ENCODE measurements around the gene RBMXL2.

Gene RBMXL2

DNA sequence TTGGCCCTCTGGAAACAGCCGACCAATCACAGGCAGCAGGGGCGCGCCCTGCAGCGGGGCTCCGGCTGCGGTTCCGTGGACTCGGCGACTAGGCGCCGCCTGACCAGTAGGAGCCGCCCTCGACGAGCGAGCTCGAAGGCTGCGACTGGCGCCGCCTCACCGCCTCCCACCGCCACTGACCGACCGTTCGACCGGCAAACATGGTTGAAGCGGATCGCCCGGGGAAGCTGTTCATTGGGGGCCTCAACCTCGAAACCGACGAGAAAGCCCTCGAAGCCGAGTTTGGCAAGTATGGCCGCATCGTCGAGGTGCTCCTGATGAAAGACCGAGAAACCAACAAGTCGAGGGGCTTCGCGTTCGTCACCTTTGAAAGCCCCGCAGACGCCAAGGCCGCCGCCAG is at the start of gene RBMXL2:
RBMXL2 (plus strand) TSS at position 78 of the 400 bp plus-strand sequence; CDS start at position 201, 123 bp downstream.
- DNase-seq, result no peak

DNA sequence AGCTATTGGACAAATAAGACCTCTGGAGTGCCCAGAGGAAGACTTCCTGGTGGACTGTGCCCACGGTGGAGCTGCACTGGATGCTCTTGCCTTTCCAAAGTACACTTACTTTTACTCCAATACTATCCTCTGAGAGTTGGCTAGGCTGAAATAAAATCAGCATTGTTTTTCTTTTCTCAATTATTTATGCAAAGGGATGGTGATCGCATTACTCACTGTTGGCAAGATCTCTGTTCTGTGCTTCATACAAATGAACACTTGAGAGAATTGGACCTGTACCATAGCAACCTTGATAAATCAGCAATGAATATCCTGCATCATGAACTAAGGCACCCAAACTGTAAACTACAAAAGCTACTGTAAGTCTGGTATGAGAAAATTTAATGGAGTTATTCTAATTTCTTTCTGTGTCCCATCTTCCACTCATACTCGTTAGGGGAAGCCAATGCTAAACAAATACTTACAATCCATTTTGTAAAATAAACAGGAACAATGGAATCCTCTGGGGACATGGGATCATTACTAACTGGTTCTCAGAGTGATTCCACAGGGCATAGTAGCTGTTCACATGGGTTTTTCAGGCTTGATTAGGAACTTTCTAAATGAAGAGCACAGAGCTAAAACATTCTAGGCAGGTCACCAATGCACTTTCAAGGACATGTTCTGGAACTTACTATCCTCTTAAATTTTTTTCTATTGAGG is 42.2 kb upstream of the RBMXL2 start:
- no peak for DNase-seq

DNA sequence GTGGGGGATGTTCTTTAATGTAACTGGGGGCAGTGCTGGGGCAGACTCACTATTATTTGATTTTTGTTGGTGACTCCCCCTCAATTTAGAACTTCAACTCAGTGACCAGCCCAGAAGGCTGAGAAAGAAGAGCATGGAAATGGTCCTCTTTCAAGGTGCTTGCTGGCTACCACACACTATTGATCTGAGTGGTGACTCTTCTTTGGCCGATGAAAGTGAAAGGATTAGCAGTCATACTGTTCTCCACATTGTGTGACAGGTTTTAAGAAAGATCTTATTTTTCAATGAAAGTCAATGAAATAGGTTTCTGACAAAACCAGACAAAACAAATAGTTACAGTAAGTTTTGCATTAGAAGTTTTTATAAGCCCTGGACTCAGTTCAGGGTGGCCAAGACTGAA is 38.6 kb upstream of the RBMXL2 start:
- no peak for DNase-seq

DNA sequence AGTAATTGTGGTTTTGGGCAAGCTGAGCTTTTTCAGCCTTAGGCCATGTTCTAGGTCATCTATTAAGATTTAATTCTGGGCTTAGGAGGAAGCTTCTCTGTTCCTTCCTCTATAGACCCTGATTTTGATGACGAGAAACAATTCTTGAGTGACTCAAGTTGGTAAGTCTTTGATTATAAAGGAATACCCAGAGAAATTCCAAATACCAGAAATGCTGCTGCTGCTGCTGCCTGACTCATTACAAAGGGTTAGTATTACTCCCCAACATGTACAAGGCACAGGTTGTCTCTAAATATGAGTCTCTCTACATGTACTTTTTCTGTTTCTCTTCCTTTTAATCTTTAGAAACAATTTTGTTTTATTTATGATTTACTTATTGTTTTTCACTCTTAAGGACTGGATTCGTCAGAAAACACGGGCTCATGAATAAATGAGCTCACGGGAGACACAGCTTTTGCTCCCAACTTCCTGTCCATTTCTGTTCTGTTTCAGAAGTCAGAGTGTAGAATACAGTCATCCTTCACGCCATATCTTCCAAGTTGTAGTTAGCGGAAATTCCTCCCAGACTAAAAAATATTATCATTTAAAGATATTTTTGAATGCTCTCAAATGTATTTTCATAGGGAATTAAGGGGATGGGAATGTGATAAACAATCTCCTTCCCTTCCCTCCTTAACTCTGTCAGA is 31.8 kb upstream of the RBMXL2 start:
- DNase-seq, result no peak

DNA sequence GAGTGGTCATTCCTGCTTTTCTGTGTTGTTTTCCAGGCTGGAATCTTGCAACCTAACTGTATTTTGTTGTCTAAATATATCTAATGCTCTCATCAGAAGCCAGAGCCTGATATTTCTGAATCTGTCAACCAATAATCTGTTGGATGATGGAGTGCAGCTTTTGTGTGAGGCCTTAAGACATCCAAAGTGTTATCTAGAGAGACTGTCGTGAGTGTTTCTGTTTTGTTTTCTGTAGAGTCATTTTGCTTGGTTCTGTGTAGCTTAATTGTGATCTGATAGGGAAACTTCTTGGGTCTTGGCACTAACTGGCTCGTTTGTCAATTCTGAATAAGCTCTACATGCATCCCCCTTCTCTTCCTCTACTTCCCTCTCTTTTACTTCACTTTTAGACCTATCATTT is 31.2 kb upstream of the RBMXL2 start:
- DNase-seq, result no peak

DNA sequence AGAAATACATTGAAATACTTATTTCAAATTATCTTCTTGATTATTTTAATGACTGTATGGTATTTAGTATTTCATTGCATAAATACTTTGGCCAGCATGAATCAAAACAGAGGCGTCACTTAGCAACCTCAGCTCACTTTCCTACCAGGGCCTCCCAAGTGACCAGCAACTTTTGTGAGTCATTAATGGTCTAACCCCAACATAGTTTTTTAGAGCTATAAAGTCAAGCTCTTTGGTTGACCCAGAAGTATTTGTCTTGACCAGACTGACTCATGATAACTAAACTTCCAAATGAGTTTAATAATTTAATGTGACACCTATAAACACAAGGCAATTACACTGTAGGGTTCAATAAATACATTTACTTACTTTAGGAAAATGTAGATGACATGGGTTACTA is 27.9 kb upstream of the RBMXL2 start:
- no peak for DNase-seq

DNA sequence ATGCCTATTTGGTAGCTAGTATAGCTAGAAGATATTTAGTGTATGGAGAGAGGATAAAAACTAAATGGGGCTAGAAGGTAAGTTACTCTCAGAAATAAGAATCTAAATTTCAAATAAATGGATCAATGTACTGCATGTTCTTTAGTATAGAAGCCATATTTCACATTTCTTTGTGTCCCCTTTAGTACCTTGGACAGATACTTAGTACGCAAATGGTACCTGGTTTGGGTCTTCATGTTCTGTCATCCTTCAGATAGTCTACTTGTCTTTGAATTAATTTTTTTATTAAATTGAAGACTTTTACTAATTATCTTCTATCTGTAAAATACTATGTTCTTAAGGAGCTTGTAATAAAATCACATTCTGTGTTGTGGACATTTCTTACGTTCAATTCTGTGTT is 26.3 kb upstream of the RBMXL2 start:
- no peak for DNase-seq

DNA sequence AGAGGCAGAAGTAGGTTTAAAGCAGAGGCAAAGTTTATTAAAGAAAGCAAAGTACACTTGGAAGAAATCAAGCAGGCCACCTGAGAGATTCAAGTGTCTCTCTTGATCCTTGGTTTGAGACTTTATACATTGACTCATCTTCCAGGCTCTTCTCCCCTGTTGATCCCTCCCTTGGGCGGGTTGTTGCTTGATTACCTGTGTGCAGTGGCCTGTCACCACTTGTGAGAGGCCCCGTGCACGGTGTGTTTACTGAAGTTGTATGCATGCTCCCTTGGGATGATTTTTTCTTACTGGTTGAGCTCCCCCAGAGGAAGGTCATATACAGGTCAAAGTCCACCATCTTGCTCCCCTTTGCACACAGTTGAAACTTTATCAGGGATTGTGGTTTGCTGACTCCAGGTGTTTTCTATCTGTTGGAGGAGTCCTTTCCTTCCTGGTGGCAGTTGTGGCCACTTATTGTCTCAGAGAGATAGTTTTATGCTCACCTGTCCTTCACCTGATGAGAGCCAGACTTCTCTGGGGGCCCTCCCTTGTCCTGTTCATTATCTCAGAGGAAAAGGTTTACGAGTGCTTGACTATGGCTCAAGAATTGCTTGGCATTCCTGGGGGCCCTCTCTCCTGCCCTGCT is 16.3 kb upstream of the RBMXL2 start:
- DNase-seq, result no peak

DNA sequence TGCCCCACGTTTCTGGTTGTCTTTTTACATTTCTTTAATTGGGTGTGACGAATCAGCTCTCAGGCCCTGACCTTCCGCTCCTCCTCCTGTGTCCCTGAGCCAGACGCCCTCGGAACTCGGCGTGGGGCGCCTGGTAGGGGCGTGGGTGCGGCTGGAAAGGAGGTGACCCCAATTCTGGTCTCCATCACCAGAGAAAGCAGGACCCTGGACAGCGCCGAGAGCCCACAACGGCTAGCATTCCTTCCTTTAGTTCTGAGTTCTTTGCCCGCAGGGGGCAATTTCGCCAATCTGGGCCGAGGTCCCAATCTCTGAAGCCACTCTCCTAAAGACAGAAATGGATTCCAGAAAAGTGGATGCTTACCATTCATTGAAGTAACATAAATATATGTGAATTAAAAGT is 11.7 kb upstream of the RBMXL2 start:
- DNase-seq, result no peak

DNA sequence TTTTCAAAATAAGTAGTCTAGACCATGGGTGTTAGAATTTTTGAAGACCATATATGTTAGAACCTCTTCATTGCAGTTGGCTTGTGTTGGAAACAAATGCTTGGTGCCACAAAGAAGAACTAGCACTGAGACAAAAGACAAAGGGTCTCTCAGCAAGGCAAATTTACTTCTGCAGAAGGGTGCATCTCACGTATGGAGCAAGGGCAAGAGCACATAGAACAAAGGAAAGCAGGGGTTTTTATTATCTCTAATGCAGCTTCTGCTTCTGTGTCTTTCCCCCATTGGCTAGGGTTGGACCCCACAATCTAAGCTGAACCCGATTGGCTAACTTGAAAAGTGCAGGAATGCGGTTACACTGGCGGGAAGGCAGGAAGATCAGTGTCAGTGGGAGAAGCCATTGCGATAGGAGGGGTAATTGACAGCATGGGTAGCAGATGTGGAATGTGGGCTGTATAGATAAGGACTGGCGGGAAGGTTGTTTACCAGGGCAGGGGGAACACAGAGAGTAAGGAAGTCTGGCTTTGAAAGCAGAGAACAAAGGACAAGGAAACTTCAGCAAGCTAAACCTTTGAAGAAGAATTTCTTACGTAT is 9.2 kb upstream of the RBMXL2 start:
- no peak for DNase-seq

DNA sequence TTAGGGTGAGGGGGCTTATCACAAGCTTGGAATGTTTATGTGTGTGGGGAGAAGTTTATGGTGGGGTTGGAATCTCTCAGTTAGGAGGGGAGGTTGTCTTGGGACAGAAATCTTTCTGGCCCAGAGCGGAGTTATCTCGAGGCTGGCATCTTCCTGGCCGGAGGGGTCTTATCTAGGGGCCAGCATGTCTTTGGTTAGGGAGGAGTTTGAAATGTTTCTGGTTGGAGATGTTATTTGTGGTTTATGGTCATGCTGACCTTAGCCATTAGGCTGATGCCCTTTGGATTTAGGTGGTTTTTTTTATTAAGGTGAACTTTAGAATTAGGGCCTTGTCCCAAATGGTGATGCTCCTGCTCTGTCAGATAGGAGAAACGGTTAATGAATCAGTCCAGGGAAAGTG is 7.9 kb upstream of the RBMXL2 start:
- DNase-seq, result no peak

DNA sequence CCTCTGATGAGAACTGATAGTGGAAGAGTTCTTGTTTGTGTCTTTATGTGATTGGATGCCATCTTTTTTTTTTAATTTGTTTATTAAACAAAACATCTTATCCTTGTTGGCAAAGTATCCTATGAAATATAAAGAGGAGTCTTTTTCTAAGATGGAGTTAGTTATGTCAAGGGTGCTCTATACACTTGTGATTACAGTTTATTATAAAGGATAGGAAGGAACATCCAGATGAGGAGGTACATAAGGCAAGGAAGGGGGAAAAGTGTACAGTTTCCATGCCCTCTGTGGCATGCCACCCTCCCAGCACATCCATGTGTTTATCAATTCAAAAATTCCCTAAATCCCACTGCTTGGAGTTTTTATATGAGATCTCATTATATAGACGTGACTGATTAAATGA is 7.4 kb upstream of the RBMXL2 start:
- no peak for DNase-seq

DNA sequence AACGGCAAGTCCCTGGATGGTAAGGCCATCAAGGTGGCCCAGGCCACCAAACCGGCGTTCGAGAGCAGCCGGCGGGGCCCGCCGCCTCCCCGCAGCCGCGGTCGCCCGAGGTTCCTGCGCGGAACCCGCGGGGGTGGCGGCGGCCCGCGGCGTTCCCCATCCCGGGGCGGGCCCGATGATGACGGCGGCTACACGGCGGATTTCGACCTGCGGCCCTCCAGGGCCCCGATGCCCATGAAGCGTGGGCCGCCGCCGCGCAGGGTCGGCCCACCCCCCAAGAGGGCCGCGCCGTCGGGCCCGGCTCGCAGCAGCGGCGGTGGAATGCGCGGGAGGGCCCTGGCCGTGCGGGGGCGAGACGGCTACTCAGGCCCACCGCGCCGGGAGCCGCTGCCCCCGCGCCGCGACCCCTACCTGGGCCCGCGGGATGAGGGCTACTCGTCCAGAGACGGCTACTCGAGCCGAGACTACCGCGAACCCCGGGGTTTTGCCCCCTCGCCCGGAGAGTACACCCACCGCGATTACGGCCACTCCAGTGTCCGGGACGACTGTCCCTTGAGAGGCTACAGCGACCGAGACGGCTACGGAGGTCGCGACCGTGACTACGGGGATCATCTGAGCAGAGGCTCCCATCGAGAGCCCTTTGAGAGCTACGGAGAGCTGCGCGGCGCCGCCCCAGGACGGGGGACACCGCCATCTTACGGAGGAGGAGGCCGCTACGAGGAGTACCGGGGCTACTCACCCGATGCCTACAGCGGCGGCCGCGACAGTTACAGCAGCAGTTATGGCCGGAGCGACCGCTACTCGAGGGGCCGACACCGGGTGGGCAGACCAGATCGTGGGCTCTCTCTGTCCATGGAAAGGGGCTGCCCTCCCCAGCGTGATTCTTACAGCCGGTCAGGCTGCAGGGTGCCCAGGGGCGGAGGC is 792 bp downstream of the RBMXL2 start:
- DNase-seq, result no peak

DNA sequence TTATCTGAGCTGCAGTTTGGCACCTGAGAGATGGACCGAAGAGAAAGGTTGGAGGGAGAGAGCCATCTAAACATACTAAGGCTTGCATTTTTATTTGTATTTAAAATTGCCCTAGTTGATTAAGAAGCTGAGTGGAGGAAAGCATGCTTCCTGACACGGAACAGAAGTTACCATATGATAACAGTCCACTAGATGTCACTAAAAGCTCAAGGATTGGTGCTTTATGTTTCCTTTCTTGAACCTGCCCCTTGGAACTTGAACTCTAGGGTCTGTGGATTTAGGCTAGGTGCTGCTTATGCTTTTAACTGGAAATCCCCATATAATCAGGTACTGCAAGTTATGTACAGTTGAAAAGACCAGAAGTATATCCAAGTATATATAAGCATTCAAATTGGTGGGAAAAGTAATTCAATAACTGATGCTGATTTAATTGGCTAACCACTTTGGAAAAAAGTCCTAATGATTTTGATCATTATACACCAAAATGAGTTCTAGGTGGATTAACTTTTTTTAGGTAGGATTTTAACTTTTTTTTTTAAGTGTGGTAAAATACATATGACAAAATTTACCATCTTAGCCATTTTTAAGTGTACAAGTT is 9.5 kb downstream of the RBMXL2 start:
- no peak for DNase-seq

DNA sequence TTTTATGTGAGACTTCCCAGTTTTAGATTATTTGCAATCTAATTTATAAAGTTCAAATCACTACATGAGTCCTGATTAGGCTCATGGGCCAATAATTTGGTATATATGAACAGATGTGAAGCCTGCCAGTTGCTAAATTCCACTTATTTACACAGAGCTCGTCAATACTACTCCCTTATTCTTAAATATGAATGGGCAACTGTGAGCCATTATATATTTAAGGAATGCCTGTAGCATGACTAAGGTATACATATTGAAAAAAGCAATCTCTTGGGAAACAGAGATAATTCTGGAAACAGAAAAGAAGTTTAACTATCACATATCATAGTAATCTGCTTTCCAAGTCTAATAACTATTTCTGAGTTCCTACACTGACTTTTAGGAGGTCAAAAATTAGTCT is 27.0 kb downstream of the RBMXL2 start:
- DNase-seq, result no peak

DNA sequence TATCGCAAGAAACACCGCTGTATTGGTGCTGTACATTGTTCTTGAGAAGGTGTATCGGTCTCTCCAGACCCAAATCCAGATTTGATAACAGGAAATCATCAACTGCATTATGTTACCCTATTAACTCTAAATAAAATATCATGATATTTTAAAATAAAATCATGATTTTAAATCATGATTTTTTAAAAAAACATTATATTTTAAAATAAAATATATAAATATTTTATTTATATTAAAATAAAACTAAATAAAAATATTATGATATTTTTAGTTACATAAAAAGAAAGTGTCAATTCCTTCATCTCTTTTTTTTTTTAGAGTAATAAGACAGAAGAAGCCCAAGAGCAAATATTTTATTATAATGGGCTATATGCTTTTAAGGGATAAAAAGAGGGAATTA is 27.6 kb downstream of the RBMXL2 start:
- DNase-seq, result no peak

DNA sequence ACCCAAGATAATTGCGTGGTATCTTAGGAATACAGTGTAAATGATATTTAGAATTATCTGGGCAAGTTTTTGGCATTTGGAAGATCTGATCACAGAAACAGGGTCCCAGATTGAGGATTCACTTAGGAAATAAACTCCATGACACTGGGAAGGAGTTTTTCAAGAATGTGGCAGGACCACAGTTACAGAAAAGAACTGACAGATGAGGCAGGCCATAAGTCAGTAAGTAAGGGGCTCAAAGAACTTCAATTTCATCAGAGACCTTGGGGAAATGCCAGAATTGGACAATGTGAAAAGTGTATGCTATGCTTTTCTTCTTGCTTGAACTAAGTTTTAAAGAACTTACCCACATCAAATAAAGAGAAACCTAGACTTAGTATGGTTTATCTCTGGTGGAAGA is 49.3 kb downstream of the RBMXL2 start:
- DNase-seq, result no peak

All from stimulated activated CD4-positive, alpha-beta T cell treated with anti-CD3 and anti-CD28 coated beads, Interleukin-1b, Interleukin-23, amount 100 ng/mL, for 48 hours (primary cell).